GM18867 (cell line): ENCODE measurements around the gene ATP6V0B.

Experiments used
- ATAC-seq: cut with Tn5 transposase; IDR thresholded peaks from one replicate; pipeline ENCODE4 v1.9.1; 2021; ENCODE audit warnings: mild to moderate bottlenecking, moderate library complexity; ENCODE audit not compliant: unreplicated experiment

Gene ATP6V0B

DNA sequence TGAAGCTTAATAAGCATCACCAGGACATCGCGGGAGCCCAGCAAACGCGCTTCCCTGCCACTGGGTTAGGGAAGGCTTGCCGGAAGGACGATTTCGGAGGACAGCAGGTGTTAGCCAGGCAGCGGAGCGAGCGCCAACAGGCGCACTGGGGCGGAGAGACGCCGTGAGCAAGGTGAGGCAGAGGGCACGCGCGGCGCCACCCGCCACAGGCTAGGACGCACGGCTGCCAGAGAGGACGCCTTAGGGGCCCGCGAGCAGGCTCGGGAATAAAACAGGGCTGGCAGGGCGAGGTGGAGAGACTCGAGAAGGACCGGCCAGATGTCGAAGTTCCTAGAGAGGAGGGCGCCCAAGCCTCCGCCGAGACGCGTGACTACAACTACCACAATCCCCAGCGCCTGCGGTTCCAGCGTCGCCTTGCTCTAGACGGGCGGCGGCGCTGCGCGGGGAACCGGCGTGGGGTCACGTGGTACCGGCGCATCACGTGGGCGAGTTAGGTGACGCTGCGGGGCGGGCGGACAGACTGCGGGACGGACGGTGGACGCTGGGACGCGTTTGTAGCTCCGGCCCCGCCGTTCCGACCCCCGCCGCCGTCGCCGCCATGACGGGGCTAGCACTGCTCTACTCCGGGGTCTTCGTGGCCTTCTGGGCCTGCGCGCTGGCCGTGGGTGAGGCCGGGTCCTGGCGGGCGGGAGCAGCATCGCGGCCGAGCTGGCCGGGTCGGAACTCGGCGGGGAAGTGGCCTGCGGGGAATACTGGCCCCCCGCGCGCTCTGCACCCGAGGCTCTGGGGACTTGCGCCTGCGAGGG, at the start of gene ATP6V0B:
Gene ATP6V0B (plus strand): TSS at position 518 of the 806 bp plus-strand sequence. CDS start 81 bp downstream, at position 599.
- ATAC-seq, result peak; percentile 66

DNA sequence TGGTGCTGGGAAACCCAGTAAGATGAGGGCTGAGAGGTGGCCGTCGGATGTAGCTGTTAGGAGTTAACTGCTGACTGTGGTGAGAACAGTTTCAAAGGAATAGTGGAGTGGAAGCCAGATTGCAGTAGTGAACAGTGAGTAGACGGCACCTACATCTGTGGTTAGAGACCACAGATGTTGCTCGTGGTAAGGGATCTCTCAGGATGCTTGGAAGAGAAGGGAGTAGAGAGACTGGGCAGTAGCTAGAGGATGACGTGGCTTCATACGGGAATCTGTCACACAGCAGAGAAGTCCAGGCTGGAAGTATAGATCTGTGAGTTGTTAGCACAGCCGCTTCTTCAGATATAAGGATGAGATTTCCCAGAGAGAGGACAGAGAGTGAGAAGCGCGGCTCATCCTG, 48.9 kb upstream of the ATP6V0B start:
- ATAC-seq, result no peak

DNA sequence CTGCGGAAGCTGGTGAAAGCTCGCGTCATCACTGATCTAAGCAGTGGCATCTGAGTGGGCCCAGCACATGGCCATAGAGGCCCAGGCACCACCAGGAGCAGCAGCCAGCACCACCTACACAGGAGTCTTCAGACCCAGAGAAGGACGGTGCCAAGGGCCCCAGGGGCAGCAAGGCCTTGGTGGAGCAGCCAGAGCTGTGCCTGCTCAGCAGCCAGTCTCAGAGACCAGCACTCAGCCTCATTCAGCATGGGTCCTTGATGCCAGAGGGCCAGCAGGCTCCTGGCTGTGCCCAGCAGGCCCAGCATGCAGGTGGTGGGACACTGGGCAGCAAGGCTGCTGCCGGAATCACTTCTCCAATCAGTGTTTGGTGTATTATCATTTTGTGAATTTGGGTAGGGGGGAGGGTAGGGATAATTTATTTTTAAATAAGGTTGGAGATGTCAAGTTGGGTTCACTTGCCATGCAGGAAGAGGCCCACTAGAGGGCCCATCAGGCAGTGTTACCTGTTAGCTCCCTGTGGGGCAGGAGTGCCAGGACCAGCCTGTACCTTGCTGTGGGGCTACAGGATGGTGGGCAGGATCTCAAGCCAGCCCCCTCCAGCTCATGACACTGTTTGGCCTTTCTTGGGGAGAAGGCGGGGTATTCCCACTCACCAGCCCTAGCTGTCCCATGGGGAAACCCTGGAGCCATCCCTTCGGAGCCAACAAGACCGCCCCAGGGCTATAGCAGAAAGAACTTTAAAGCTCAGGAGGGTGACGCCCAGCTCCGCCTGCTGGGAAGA, 44.4 kb upstream of the ATP6V0B start:
- no peak for ATAC-seq

DNA sequence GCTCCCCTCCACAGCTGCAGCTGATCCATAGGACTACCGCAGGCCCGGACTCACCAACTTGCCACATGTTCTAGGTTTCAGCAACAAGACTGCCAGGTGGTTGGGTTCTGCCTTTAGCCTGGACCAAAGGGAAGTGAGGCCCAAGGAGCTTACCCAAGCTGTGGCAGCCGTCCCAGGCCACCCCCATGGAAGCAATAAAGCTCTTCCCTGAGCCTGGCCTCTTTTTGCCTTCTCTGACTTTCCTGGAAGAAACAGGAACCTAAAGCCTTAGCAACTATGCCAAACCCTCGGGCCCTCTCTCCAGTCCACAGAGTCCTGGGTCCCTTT, 43.8 kb upstream of the ATP6V0B start:
- ATAC-seq, result no peak

DNA sequence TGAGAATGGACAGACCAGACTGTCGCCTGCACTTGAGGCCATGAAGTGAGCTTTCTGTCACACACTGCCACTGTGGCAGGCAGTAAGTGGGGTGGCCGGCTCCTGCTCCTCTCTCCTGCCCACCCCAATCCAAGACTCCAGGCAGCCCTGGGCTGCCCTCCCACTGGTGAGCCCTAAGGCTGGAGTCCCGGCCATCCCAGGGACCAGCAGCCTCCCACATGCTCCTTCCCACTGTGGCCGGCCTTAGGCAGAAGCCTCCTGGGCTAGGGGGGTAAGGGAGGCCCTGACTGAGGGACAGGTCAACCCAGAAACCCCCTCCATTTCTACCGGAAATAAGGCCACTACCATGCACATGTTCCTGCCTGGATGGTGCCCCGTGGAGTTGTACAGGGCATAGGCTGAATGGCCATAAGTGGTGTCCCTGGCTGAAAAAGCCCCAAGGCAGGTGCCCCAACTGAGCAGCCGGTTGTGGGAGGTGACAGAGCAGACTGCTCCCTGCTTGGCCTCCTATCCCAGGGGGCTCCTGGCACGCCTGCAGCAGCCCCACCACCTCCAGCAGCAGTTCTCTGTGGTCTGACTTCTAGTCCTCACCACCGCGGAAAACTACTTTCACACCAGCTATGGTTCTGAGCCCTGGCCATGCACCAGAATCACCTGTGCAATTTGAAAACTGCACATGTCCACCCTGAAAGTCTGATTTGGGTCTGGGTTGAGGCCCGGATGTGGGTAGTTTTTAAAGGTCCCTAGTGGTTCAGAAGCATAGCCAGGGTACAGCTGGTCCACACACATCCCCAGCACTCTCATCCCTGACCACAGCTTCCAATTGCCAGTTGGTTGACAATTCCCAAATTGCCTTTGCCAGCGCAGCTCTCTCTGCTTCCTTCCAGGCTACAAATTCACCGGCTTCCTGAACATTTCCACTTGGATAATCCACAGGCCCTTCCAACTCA, 42.8 kb upstream of the ATP6V0B start:
- ATAC-seq, result no peak

DNA sequence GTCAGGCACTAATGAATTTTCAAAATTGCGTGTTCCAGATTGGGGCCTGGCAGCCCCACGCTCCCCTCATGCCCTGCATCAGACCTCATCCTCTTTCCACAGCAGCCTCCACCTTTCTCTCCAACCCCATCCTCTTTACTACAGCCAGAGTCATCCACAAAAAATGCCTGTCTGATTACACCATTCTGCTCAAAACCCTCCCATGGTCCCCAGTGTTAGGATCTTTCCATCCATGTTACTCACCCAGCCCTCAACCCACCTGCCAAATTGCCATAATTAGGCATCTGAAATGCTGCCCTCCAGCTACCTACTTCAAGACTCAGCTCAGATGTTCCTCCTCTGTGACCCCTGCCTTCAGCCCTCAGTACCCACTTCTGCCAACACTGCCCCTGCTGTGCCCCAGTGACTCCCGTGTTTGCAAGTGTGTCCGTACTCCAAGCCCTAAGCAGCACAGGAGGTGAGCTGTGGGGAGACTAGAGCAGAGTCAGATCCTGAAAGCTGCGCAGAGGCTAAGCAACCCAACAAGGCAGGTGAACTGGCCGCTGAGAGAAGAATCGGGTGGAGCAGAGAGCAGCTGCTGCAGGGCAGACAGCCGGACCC, 41.9 kb upstream of the ATP6V0B start:
- ATAC-seq, result no peak

DNA sequence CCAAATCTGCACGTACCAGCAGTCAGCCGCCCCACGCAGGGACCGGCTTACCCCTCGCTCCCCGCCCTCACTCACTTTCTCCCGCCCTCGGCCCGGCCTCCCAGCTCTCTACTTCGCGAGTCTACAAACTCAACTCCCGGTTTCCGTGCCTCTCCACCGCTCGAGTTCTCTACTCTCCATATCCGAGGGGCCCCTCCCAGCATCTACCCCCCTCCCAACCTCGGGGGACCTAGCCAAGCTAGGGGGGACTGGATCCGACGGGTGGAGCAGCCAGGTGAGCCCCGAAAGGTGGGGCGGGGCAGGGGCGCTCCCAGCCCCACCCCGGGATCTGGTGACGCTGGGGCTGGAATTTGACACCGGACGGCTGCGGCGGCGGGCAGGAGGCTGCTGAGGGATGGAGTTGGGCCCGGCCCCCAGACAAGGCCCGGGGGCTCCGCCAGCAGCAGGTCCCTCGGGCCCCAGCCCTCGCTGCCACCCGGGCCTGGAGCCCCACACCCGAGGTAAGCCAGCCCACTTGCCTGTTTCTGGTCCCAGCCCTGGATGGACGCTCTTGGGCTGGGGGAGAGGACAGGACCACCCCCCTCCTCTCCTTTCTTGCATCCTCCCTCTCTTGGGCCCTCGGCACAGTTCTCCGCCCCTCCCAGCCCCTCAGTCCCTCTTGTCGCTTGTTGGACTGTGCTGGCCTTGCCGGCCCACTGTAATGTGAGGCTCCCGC, 41.2 kb upstream of the ATP6V0B start, which contains the start of gene ARTN:
Gene ARTN (plus strand): TSS at position 416 of the 715 bp plus-strand sequence. CDS start 1,856 bp downstream, outside the sequence.
- no peak for ATAC-seq

DNA sequence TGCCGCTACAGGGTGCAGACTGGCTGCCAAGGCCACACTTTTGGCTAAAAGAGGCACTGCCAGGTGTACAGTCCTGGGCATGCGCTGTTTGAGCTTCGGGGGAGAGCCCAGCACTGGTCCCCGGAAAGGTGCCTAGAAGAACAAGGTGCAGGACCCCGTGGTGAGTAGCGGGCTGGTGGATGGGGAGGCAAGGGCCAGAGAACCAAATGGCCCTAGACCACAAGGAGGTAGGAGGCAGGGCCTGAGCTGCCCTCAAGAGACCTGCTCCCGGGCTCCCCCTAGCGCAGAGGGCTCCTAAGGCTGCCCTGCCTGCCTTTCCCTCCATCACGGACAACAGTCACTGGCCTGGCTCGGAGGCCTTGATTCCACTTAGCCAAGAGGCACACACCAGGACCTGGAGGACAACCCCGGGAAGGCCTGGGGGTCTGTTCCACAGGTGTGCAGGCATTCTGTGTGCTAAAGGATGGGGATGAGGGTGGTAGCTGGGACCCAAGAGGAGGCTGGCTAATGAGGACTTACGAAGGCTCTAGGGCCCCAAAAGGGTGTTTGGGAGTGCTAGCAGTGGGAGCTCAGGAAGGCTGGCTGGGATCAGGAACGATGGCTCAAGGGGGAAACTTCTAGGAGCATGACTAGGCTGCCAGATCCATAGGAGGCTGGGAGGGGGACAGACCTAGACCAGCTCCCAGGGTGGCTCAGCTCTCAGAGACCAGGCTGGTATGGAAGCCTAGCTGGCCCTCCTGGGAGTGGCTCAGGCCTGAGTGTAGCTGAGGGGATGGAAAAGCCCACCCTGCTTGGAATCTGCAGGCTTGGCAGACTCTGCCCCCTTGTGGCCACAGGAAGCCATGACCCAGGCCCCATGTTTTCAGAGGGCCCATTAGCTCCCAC, 40.4 kb upstream of the ATP6V0B start:
- no peak for ATAC-seq

DNA sequence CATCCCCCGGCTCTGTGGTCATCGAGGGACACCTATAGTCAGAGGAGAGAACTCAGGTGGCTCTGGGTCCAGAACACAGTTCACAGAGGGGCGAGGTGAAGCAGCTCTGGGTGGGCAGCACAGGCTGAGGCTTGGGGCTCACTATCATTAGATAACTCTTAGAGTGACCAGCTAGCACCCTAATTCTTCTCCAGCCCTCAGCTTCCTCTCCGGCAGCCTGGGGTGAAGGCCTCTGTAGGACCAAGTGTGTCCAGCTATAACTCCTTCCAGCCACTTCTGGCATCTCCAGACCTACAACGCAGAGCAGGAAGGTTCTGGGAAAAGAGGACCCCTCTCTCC, 39.8 kb upstream of the ATP6V0B start:
- no peak for ATAC-seq

DNA sequence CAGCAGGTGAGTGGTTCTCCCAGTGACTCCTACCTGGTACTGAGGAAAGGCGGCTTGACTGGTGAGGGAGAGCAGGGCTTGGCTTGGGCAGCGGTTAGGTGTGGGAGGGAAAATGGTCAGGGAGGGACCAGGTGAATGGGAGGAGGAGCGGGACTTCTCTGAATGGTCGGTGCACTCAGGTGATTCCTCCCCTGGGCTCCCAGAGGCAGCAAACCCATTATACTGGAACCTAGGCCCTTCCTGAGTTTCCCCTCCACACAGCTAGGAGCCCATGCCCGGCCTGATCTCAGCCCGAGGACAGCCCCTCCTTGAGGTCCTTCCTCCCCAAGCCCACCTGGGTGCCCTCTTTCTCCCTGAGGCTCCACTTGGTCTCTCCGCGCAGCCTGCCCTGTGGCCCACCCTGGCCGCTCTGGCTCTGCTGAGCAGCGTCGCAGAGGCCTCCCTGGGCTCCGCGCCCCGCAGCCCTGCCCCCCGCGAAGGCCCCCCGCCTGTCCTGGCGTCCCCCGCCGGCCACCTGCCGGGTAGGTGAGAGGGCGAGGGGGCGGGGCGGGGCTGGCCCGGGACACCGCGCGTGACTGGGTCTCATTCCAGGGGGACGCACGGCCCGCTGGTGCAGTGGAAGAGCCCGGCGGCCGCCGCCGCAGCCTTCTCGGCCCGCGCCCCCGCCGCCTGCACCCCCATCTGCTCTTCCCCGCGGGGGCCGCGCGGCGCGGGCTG, 38.9 kb upstream of the ATP6V0B start:
- ATAC-seq, result no peak

DNA sequence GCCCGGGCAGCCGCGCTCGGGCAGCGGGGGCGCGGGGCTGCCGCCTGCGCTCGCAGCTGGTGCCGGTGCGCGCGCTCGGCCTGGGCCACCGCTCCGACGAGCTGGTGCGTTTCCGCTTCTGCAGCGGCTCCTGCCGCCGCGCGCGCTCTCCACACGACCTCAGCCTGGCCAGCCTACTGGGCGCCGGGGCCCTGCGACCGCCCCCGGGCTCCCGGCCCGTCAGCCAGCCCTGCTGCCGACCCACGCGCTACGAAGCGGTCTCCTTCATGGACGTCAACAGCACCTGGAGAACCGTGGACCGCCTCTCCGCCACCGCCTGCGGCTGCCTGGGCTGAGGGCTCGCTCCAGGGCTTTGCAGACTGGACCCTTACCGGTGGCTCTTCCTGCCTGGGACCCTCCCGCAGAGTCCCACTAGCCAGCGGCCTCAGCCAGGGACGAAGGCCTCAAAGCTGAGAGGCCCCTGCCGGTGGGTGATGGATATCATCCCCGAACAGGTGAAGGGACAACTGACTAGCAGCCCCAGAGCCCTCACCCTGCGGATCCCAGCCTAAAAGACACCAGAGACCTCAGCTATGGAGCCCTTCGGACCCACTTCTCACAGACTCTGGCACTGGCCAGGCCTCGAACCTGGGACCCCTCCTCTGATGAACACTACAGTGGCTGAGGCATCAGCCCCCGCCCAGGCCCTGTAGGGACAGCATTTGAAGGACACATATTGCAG, 38.2 kb upstream of the ATP6V0B start:
- no peak for ATAC-seq

DNA sequence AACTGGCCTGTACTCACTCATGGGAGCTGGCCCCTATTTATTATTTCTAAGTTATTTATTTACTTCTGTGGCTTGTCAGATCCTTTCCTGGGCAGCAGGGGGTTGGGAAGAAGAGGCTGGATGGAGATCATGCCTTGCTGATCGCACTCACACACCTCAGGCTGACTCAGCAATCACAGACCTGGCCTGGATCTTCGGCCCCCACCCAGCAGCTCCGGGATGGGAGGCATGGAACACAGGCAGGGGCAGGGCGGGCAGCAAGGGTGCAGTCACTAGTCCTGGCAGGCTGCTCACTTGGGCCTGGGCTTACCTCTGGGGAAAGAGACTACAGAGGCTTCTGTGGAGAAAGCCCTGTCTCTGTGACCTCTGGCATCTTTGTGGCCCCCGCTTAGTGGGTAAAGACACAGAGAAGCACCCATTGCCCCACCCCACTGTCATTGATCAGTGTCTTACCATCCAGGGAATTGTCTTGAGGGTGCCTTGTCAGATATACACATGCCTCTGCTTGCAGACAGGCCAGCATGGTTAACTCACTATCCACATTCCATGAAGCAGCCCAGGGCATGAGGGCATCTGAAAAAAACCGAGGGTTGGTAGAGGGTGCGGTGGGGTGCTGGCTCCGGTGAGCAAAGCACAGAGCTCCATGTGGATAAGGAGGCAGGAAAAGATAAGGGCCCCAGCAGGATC, 37.4 kb upstream of the ATP6V0B start:
- no peak for ATAC-seq

DNA sequence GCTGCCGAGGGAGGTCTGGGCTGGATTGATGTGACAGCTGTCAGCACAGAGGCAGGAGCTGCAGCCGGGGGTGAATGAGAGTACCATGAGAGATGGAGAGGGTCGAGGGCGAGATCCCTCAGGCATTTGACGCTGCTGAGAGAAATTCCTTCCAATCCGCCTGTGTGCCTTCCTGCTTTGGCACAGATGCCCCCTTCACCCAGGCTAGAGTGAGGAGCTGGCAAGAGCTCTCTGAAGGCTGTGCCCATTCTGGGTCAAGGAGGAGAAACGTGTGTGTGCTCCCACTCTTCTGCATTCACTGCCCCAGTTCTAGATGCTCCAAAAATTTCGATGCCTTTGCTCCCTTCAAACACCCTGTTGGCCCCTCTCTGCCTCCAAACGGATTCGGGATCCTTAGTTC, 36.4 kb upstream of the ATP6V0B start:
- no peak for ATAC-seq

DNA sequence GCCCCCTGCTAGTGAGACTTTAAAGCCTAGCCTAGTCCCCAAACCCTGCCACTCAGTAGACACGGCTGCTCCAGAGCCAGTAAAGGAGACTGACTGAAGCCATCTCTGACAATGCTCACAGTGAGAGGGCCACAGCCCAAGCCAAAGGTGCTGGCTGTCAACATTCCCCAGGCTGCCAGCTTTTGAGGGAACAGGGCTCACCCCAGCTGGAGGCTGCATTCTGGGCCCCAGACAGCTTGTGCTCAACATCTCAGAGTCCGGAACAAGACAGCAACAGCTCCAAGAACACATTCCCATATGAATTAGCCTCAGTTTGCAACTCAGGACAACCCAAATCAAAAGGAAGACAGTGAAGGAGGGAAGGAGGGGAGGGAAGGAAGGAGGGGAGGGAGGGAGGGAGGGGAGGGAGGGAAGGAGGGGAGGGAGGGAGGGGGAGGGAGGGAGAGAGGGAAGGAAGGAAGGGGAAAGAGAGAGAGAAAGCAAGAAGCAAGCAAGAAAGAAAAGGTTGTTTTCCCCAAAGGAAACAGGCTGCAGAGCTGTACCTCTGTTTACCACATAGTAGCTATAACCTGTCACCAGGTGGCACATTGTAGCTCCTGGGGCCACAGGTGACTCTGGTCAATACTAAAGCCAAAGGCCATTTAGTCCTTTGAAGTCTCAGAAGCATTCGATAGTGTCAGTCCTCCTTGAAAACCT, 35.7 kb upstream of the ATP6V0B start:
- ATAC-seq, result no peak

DNA sequence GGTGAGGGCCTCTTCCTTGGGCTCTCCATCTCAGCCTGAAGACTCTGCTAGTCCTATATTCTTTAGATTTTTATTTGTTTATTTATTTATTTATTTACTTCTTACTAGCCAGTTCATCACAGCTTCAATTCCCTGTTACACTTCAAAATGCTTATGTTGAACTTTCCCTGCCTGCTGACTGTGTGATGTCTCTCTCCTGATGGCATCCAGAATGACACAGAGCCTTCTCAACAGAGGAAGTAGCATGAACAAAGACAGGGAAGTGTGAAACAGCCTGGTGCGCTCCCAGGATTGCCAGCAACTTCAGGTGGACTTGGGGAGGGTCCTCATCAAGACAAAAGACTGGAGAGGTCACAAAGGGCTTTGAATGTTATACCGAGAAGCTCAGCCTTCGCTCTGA, 32.3 kb upstream of the ATP6V0B start:
- ATAC-seq, result no peak

DNA sequence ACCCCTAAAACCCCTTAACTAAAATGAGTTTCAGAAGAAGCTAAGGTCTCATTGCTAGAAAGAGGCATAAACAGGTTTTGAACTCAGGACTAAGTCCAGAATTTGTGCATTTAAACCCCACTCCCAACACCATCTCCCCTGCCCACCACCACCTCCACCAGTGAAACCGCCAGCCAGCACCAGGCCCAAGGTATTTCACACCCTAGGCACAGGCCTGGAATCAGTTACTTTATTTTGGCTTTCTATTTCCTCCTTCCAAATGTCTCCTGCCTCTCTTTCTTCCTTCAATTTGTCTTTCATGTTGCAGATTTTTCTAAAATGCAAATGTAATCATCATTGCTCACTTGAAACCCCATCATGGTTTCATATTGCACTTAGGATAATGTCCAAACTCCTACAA, 29.9 kb upstream of the ATP6V0B start:
- ATAC-seq, result no peak
